Karpas-422 (cell line): Measurements from ENCODE around the gene FMR1NB. TPM values are rescaled to one million over a fixed set of nuclear protein-coding genes. Genes with fewer than 3 reads are reported as not detected.

Experiments
- DNase-seq: peaks from one replicate; pipeline ENCODE4 v3.0.0-alpha.2; 2015
- H2AFZ ChIP-seq: fragments of 200-600 bp; sonication (generic); 2 replicates; pipeline ENCODE4 v1.6.1; 2014; ENCODE audit warnings: antibody characterized with exemption, low read length, mixed read lengths
- H3K27ac ChIP-seq: fragments of 200-600 bp; sonication (generic); 2 replicates; pipeline ENCODE4 v1.5.1; 2014; ENCODE audit warnings: mild to moderate bottlenecking, low read length, moderate library complexity
- H3K27me3 ChIP-seq: fragments of 200-600 bp; sonication (generic); 2 replicates; pipeline ENCODE4 v1.6.1; 2014; ENCODE audit warnings: low read length, mixed read lengths
- H3K36me3 ChIP-seq: fragments of 200-600 bp; sonication (generic); 2 replicates; pipeline ENCODE4 v1.6.1; 2014; ENCODE audit warnings: low read length, mixed read lengths; ENCODE audit not compliant: insufficient read depth
- H3K4me1 ChIP-seq: fragments of 200-600 bp; sonication (generic); 2 replicates; pipeline ENCODE4 v1.6.1; 2014; ENCODE audit warnings: mild to moderate bottlenecking, low read length, mixed read lengths
- H3K4me2 ChIP-seq: fragments of 200-600 bp; sonication (generic); 2 replicates; pipeline ENCODE4 v1.6.1; 2014; ENCODE audit warnings: low read length, low read depth, mild to moderate bottlenecking; ENCODE audit not compliant: poor library complexity, severe bottlenecking
- H3K4me3 ChIP-seq: fragments of 200-600 bp; sonication (generic); 2 replicates; pipeline ENCODE4 v1.5.1; 2014; ENCODE audit warnings: mild to moderate bottlenecking, antibody characterized with exemption, low read length, mixed read lengths
- H3K79me2 ChIP-seq: fragments of 200-600 bp; sonication (generic); 2 replicates; pipeline ENCODE4 v1.6.1; 2014; ENCODE audit warnings: mild to moderate bottlenecking, low read length, mixed read lengths
- H3K9ac ChIP-seq: fragments of 200-600 bp; sonication (generic); 2 replicates; pipeline ENCODE4 v1.6.0; 2014; ENCODE audit warnings: low read length
- H3K9me2 ChIP-seq: fragments of 200-600 bp; sonication (generic), shearing (Covaris generic); replicated peaks from 2 replicates; pipeline ENCODE4 v1.6.0; 2014; ENCODE audit warnings: mild to moderate bottlenecking, low read length, moderate library complexity; ENCODE audit not compliant: insufficient read depth
- H3K9me3 ChIP-seq: fragments of 300-700, 200-600 bp; sonication (generic); 2 replicates; pipeline ENCODE4 v1.6.1; 2014; ENCODE audit warnings: low read length, mixed read lengths
- H4K20me1 ChIP-seq: fragments of 200-600 bp; sonication (generic); 2 replicates; pipeline ENCODE4 v1.6.1; 2014; ENCODE audit warnings: mild to moderate bottlenecking, antibody characterized with exemption, low read length, low read depth; ENCODE audit not compliant: insufficient read depth
- total RNA-seq: library from RNA; depleted of rRNA; stranded (reverse); fragments of >200 nt; shearing (Covaris generic); gene quantifications from 2 replicates; pipeline ENCODE4 v1.2.3, GENCODE V29; 2014; ENCODE audit warnings: low replicate concordance; rRNA removed

Gene FMR1NB
- total RNA-seq: not detected in 2 replicates

- Histone ChIP-seq H3K9ac (no peak within 1 kb of the TSS), H3K36me3 (no peaks in the 10 kb centered on the region), H3K9me3 (no peaks in the 10 kb centered on the region), H3K4me3 (no peak within 1 kb of the TSS), H3K27ac (no peak within 1 kb of the TSS), H3K4me1 (no peaks in the 10 kb centered on the region), H3K4me2 (no peak within 1 kb of the TSS), H4K20me1 (no peaks in the 10 kb centered on the region), H3K79me2 (no peaks in the 10 kb centered on the region), H2AFZ (no peak within 1 kb of the TSS), H3K27me3 (no peaks in the 10 kb centered on the region), H3K9me2 (no peaks in the 10 kb centered on the region)
- no peak for DNase-seq
These were observed at the start of gene FMR1NB for GRCh38 chrX:147981038-147981752. FMR1NB (plus strand) TSS chrX:147981337; CDS start chrX:147981403, 66 bp downstream.

GRCh38 chrX:147933815-147934214, 47.3 kb upstream of the FMR1NB start:
- H3K36me3 ChIP-seq: peaks cover 20% of the 10 kb centered on the region; the same call in 1 of the 2 replicates
- H3K4me2 ChIP-seq: no peak overlapping the region
- no peak overlapping the region for H2AFZ ChIP-seq
- H3K9me2 ChIP-seq: no peaks in the 10 kb centered on the region
- H4K20me1 ChIP-seq: no peaks in the 10 kb centered on the region
- no peaks in the 10 kb centered on the region for H3K9me3 ChIP-seq
- H3K27me3 ChIP-seq: no peaks in the 10 kb centered on the region
- DNase-seq: no peak
- no peak overlapping the region for H3K9ac ChIP-seq
- no peaks in the 10 kb centered on the region for H3K4me1 ChIP-seq
- no peaks in the 10 kb centered on the region for H3K79me2 ChIP-seq
- no peak overlapping the region for H3K4me3 ChIP-seq
- H3K27ac ChIP-seq: no peak overlapping the region

- no peak for DNase-seq
- no peaks in the 10 kb centered on the region for H4K20me1 ChIP-seq
- H3K4me3 ChIP-seq: no peak overlapping the region
- no peak overlapping the region for H3K27ac ChIP-seq
- peaks cover 18% of the 10 kb centered on the region; the same call in 1 of the 2 replicates for H3K36me3 ChIP-seq
- no peaks in the 10 kb centered on the region for H3K79me2 ChIP-seq
- no peak overlapping the region for H2AFZ ChIP-seq
- no peak overlapping the region for H3K4me2 ChIP-seq
- H3K9ac ChIP-seq: no peak overlapping the region
- H3K4me1 ChIP-seq: no peaks in the 10 kb centered on the region
- H3K27me3 ChIP-seq: no peaks in the 10 kb centered on the region
- no peaks in the 10 kb centered on the region for H3K9me3 ChIP-seq
- H3K9me2 ChIP-seq: no peaks in the 10 kb centered on the region
These were observed 45.9 kb upstream of the FMR1NB start for GRCh38 chrX:147935156-147935758.

- DNase-seq: no peak
- H3K4me1 ChIP-seq: no peaks in the 10 kb centered on the region
- no peaks in the 10 kb centered on the region for H4K20me1 ChIP-seq
- no peaks in the 10 kb centered on the region for H3K79me2 ChIP-seq
- H2AFZ ChIP-seq: no peak overlapping the region
- no peaks in the 10 kb centered on the region for H3K27me3 ChIP-seq
- no peaks in the 10 kb centered on the region for H3K9me3 ChIP-seq
- no peaks in the 10 kb centered on the region for H3K36me3 ChIP-seq
- H3K9ac ChIP-seq: no peak overlapping the region
- no peak overlapping the region for H3K4me3 ChIP-seq
- H3K9me2 ChIP-seq: no peaks in the 10 kb centered on the region
- no peak overlapping the region for H3K27ac ChIP-seq
- H3K4me2 ChIP-seq: no peak overlapping the region
These were observed 35.9 kb upstream of the FMR1NB start for GRCh38 chrX:147945286-147945685.

GRCh38 chrX:147948531-147948930, 32.6 kb upstream of the FMR1NB start:
- no peak for DNase-seq
- Histone ChIP-seq H3K4me1 (no peaks in the 10 kb centered on the region), H3K9me2 (no peaks in the 10 kb centered on the region), H3K4me2 (no peak overlapping the region), H3K27ac (no peak overlapping the region), H3K36me3 (no peaks in the 10 kb centered on the region), H3K9me3 (no peaks in the 10 kb centered on the region), H3K9ac (no peak overlapping the region), H3K4me3 (no peak overlapping the region), H3K27me3 (no peaks in the 10 kb centered on the region), H4K20me1 (no peaks in the 10 kb centered on the region), H3K79me2 (no peaks in the 10 kb centered on the region), H2AFZ (no peak overlapping the region)

GRCh38 chrX:147950352-147950751, 30.8 kb upstream of the FMR1NB start:
- no peak for DNase-seq
- Histone ChIP-seq H3K36me3 (no peaks in the 10 kb centered on the region), H3K4me3 (no peak overlapping the region), H3K79me2 (no peaks in the 10 kb centered on the region), H3K27me3 (no peaks in the 10 kb centered on the region), H3K4me1 (no peaks in the 10 kb centered on the region), H4K20me1 (no peaks in the 10 kb centered on the region), H3K27ac (no peak overlapping the region), H2AFZ (no peak overlapping the region), H3K9ac (no peak overlapping the region), H3K4me2 (no peak overlapping the region), H3K9me3 (no peaks in the 10 kb centered on the region), H3K9me2 (no peaks in the 10 kb centered on the region)

- H3K79me2 ChIP-seq: no peaks in the 10 kb centered on the region
- DNase-seq: no peak
These were observed 27.2 kb upstream of the FMR1NB start for GRCh38 chrX:147953976-147954375.

GRCh38 chrX:147957291-147957690, 23.8 kb upstream of the FMR1NB start:
- Histone ChIP-seq H3K9ac (no peak overlapping the region), H3K36me3 (no peaks in the 10 kb centered on the region), H2AFZ (no peak overlapping the region), H3K79me2 (no peaks in the 10 kb centered on the region), H3K4me3 (no peak overlapping the region), H3K4me1 (no peaks in the 10 kb centered on the region), H3K9me2 (no peaks in the 10 kb centered on the region), H3K4me2 (no peak overlapping the region), H3K9me3 (no peaks in the 10 kb centered on the region), H3K27ac (no peak overlapping the region), H4K20me1 (no peaks in the 10 kb centered on the region), H3K27me3 (no peaks in the 10 kb centered on the region)
- DNase-seq: no peak

More at GRCh38 chrX:147953976-147954375, 27.2 kb upstream of the FMR1NB start:
- Histone ChIP-seq H3K27ac (no peak overlapping the region), H2AFZ (no peak overlapping the region), H3K4me3 (no peak overlapping the region), H3K27me3 (no peaks in the 10 kb centered on the region), H3K9me3 (no peaks in the 10 kb centered on the region), H3K4me2 (no peak overlapping the region), H3K36me3 (no peaks in the 10 kb centered on the region), H3K9ac (no peak overlapping the region), H4K20me1 (no peaks in the 10 kb centered on the region), H3K9me2 (no peaks in the 10 kb centered on the region), H3K4me1 (no peaks in the 10 kb centered on the region)
